H1 (cell line): ENCODE data around the gene KDM8.

ENCODE experiments used
- CEBPB ChIP-seq: IDR thresholded peaks from 2 replicates; pipeline ENCODE4 v1.6.1; 2012; ENCODE audit warnings: low read depth, low read length
- CTCF ChIP-seq, 3 experiments: IDR thresholded peaks; 1 replicate in 2 of 3; 2 replicates in 1 of 3; pipeline versions ENCODE4 v1.5.1 to v1.6.1; 2011; ENCODE audit warnings: low read length in 3 of 3, mild to moderate bottlenecking in 3 of 3, inconsistent platforms in 2 of 3, low read depth in 1 of 3, moderate library complexity in 1 of 3; ENCODE audit not compliant: insufficient read depth in 1 of 3; ENCODE audit errors: control extremely low read depth in 1 of 3
- EZH2 ChIP-seq: fragments of 200-600 bp; sonication (generic); IDR thresholded peaks from 2 replicates; pipeline ENCODE4 v1.7.1; 2012; ENCODE audit warnings: low read depth, mild to moderate bottlenecking, moderate library complexity, low read length, inconsistent platforms; ENCODE audit not compliant: severe bottlenecking
- GABPA ChIP-seq: IDR thresholded peaks from 2 replicates; pipeline ENCODE4 v1.6.1; 2011; ENCODE audit warnings: mild to moderate bottlenecking, low read length, moderate library complexity, borderline replicate concordance; ENCODE audit not compliant: insufficient read depth
- HDAC2 ChIP-seq, 2 experiments: fragments of 300-600 bp in 1 of 2; sonication (generic) in 1 of 2; IDR thresholded peaks; 2 replicates each; pipeline ENCODE4 v1.6.1; 2011 to 2012; ENCODE audit warnings: low read depth in 2 of 2, low read length in 2 of 2, mild to moderate bottlenecking in 2 of 2, moderate library complexity in 2 of 2, borderline replicate concordance in 1 of 2, inconsistent platforms in 1 of 2
- KDM1A ChIP-seq: fragments of 200-600, 300-600 bp; sonication (generic); IDR thresholded peaks from 2 replicates; pipeline ENCODE4 v1.7.1; 2016; ENCODE audit warnings: mild to moderate bottlenecking, low read length, borderline replicate concordance
- MAX ChIP-seq: IDR thresholded peaks from 2 replicates; pipeline ENCODE4 v1.6.1; 2012; ENCODE audit warnings: inconsistent platforms
- POLR2A ChIP-seq, 2 experiments: IDR thresholded peaks; 1 replicate in 1 of 2; 2 replicates in 1 of 2; pipeline ENCODE4 v1.6.1; 2011; ENCODE audit warnings: low read depth in 2 of 2, low read length in 2 of 2, mild to moderate bottlenecking in 2 of 2; ENCODE audit errors: control extremely low read depth in 1 of 2
- RXRA ChIP-seq: IDR thresholded peaks from 2 replicates; pipeline ENCODE4 v1.6.1; 2011; ENCODE audit warnings: low read depth, mild to moderate bottlenecking, low read length, moderate library complexity; ENCODE audit not compliant: insufficient read depth
- SP1 ChIP-seq: IDR thresholded peaks from 2 replicates; pipeline ENCODE4 v1.6.1; 2011; ENCODE audit warnings: low read depth, low read length
- TAF1 ChIP-seq: IDR thresholded peaks from 2 replicates; pipeline ENCODE4 v1.6.1; 2011; ENCODE audit warnings: mild to moderate bottlenecking, low read depth, low read length
- TEAD4 ChIP-seq: IDR thresholded peaks from 2 replicates; pipeline ENCODE4 v1.6.1; 2012; ENCODE audit warnings: low read depth, low read length, inconsistent platforms, mixed read lengths
- YY1 ChIP-seq: IDR thresholded peaks from 2 replicates; pipeline ENCODE4 v1.6.1; 2011; ENCODE audit warnings: low read depth, mild to moderate bottlenecking, low read length
- ZNF274 ChIP-seq: IDR thresholded peaks from 2 replicates; pipeline ENCODE4 v1.7.0; 2012; ENCODE audit warnings: low read length, borderline replicate concordance; ENCODE audit errors: extremely low read depth

- TF ChIP-seq CTCF (IDR thresholded peaks at IDR 0.05; ENCODE audit: control extremely low read depth in 1 of 3, insufficient read depth in 1 of 3, low read depth in 1 of 3, low read length in 3 of 3) (no peak), POLR2A (IDR thresholded peaks at IDR 0.05; ENCODE audit: control extremely low read depth in 1 of 2, low read depth in 2 of 2, low read length in 2 of 2) (no peak), EZH2 (no peak), YY1 (no peak), MAX (no peak), HDAC2 (IDR thresholded peaks at IDR 0.05; ENCODE audit: borderline replicate concordance in 1 of 2, low read depth in 2 of 2, low read length in 2 of 2) (no peak), TEAD4 (no peak), TAF1 (no peak), GABPA (no peak), ZNF274 (no peak), SP1 (no peak), CEBPB (no peak), RXRA (no peak), KDM1A (no peak)
Measured at GRCh38 chr16:27224741-27225300, 21.5 kb downstream of the KDM8 start.
